ENCODE data around the gene ESAM.

GRCh38 chr11:124779568-124779967 lies 17.5 kb upstream of the ESAM start:
- TF ChIP-seq CTCF (conservative IDR thresholded peaks at IDR 0.05; ENCODE audit: low read depth in 2 of 2) (no peak), EZH2phosphoT487 (IDR thresholded peaks at IDR 0.05; ENCODE audit: unreplicated experiment) (no peak), EZH2 (IDR thresholded peaks at IDR 0.05; ENCODE audit: low read depth, unreplicated experiment) (no peak), POLR2AphosphoS5 (IDR thresholded peaks at IDR 0.05; ENCODE audit: low read depth) (no peak), REST (IDR thresholded peaks at IDR 0.05; ENCODE audit: unreplicated experiment) (no peak), JUNB (IDR thresholded peaks at IDR 0.05; ENCODE audit: unreplicated experiment) (no peak), CREB1 (CRISPR knock-in tag; IDR thresholded peaks at IDR 0.05; ENCODE audit: low read depth) (no peak), ZNF331 (CRISPR knock-in tag; IDR thresholded peaks at IDR 0.05; ENCODE audit: low read depth) (no peak), ETS1 (IDR thresholded peaks at IDR 0.05) (no peak), STAT1 (IDR thresholded peaks at IDR 0.05; ENCODE audit: unreplicated experiment) (no peak)

All from GM23338 (cell line).